SK-N-MC (cell line): ENCODE measurements around the gene UBL4A.

ENCODE experiments used
- EZH2 ChIP-seq: fragments of 200-600 bp; sonication (generic); IDR thresholded peaks from one replicate; pipeline ENCODE4 v1.6.1; 2017; ENCODE audit warnings: antibody characterized with exemption
- POLR2AphosphoS5 ChIP-seq: IDR thresholded peaks from 2 replicates; pipeline ENCODE4 v1.6.1; 2012; ENCODE audit warnings: mild to moderate bottlenecking, low read depth, low read length, borderline replicate concordance

GRCh38 chrX:154502098-154502497, 15.7 kb upstream of the UBL4A start:
- TF ChIP-seq POLR2AphosphoS5, result no peak
- no peak for TF ChIP-seq EZH2
